ENCODE results near the gene PPCDC.

- TF ChIP-seq CTCF (IDR thresholded peaks at IDR 0.05 in 2 of 3, conservative IDR thresholded peaks at IDR 0.05 in 1 of 3; ENCODE audit: borderline replicate concordance in 1 of 3, insufficient read depth in 1 of 3, low read depth in 2 of 3, low read length in 2 of 3) (no peak), SP1 (IDR thresholded peaks at IDR 0.05; ENCODE audit: low read depth) (no peak), POLR2A (IDR thresholded peaks at IDR 0.05; ENCODE audit: borderline replicate concordance, extremely low read depth, insufficient read depth, insufficient read length) (no peak), TCF7L2 (IDR thresholded peaks at IDR 0.05; ENCODE audit: borderline replicate concordance, extremely low read depth, insufficient read depth, insufficient read length) (no peak), ELF1 (IDR thresholded peaks at IDR 0.05; ENCODE audit: borderline replicate concordance, low read depth) (no peak), EZH2 (IDR thresholded peaks at IDR 0.05) (no peak), EZH2phosphoT487 (IDR thresholded peaks at IDR 0.05; ENCODE audit: borderline replicate concordance) (no peak), MAX (IDR thresholded peaks at IDR 0.05) (no peak)
These were observed 664 bp downstream of the PPCDC start for GRCh38 chr15:75023872-75024636.
